ENCODE data around the gene DGKI.

The DGKI gene

DNA sequence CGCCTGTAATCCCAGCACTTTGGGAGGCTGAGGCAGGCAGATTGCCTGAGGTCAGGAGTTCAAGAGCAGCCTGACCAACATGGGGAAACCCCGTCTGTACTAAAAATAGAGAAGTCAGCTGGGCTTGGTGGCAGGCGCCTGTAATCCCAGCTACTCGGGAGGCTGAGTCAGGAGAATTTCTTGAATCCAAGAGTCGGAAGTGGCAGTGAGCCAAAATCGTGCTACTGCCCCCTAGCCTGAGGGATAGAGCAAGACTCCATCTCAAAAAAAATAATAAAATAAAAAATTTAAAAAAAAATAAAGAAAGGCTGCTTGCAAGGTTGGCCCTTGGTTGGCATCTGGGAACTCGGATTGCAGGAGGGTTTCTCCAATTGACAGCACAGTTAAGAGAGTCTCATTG lies 221.6 kb downstream of the DGKI start:
- H3K4me3 ChIP-seq (ENCODE audit: low read depth, low read length) = no peak overlapping the region
- DNase-seq (ENCODE audit: low read depth) = no peak
- TF ChIP-seq, protein P1, sequence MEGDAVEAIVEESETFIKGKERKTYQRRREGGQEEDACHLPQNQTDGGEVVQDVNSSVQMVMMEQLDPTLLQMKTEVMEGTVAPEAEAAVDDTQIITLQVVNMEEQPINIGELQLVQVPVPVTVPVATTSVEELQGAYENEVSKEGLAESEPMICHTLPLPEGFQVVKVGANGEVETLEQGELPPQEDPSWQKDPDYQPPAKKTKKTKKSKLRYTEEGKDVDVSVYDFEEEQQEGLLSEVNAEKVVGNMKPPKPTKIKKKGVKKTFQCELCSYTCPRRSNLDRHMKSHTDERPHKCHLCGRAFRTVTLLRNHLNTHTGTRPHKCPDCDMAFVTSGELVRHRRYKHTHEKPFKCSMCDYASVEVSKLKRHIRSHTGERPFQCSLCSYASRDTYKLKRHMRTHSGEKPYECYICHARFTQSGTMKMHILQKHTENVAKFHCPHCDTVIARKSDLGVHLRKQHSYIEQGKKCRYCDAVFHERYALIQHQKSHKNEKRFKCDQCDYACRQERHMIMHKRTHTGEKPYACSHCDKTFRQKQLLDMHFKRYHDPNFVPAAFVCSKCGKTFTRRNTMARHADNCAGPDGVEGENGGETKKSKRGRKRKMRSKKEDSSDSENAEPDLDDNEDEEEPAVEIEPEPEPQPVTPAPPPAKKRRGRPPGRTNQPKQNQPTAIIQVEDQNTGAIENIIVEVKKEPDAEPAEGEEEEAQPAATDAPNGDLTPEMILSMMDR (IDR thresholded peaks at IDR 0.05; ENCODE audit: control insufficient read depth, extremely low read depth, insufficient read depth) = no peak

DNA sequence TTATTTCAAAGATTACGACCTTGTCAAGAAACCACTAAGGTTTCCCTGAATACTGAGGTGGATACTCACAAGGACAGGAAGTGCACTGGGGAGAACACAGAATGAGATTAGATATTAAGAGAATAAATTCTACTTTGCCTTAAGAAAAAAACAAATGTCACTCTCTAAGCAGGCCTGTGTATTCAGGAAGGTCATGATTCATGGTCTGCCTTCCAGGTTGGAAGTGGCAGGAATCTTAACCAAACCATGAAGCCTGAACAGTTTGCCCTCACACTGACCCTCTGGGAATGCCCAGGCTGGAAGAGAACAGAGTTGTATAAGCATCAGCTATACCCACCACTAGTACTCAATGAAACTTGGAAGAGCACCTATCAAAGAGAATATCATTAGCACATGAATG lies 227.6 kb downstream of the DGKI start:
- TF ChIP-seq, protein P1 (IDR thresholded peaks at IDR 0.05; ENCODE audit: control insufficient read depth, extremely low read depth, insufficient read depth) = no peak
- DNase-seq (ENCODE audit: low read depth) = no peak
- H3K4me3 ChIP-seq (ENCODE audit: low read depth, low read length) = no peak overlapping the region

DNA sequence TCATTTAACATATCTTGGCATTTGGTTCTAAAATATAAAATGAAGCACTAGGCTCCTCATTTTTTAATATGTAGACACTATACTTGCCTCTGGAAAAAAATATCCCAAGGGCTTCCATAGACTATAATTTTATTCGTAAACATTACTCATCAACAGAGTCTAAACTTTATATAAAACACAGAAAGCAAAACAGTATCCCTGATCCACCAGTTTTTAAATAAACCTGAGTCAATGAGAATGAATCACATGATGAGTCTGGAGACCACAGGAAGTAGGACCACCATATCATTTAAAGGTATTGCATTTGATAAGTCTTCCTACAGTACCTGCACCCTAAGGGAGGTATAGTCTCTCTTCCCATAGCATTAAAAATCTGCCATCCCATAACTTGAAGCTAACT lies 228.0 kb downstream of the DGKI start:
- TF ChIP-seq, protein P1 (IDR thresholded peaks at IDR 0.05; ENCODE audit: control insufficient read depth, extremely low read depth, insufficient read depth) = no peak
- no peak for DNase-seq (ENCODE audit: low read depth)
- H3K4me3 ChIP-seq (ENCODE audit: low read depth, low read length) = no peak overlapping the region

DNA sequence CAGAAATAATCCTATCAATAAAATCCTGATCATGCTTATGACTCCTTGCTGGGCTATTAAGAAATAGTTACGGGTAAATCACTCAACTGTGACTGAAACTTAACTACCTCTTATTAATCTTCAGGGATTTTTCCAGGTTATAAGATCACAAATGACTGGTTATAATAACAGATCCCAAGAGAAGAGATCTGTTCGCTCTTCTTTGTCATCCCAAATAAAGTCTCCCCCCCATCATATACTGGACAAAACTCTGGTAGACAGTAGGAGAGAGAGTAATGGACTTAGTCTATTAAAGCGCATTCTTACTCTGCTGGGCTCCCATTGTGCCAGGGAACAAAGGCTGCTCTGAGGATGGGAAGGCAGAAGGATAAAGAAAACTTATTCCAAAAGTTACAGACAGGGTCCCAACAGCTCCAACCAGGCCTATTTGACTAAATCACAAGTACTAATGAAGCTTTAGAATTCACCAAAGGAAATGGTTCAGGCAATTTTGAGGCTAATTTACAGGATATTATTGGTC lies 233.7 kb downstream of the DGKI start:
- TF ChIP-seq, protein P1 (IDR thresholded peaks at IDR 0.05; ENCODE audit: control insufficient read depth, extremely low read depth, insufficient read depth) = no peak
- no peak overlapping the region for H3K4me3 ChIP-seq (ENCODE audit: low read depth, low read length)
- DNase-seq (ENCODE audit: low read depth) = no peak

DNA sequence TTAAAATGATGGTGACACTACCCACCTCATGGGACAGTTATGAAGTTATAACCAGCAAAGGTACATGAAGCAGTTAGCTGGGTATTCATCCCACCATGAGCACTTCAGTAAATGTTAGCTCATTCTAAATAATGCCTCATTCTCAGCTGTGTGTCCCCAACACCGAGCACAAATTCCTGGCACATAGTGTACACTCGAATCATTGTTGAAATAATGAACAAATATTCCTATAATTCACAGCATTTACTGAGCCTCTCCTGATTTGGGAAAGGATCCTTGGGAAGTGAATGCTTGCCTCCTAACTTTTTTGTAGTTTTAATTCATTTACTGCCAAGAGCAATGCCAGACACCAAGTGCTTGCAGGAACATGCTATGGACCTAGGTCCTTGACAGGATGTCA lies 235.2 kb downstream of the DGKI start:
- TF ChIP-seq, protein P1 (IDR thresholded peaks at IDR 0.05; ENCODE audit: control insufficient read depth, extremely low read depth, insufficient read depth) = no peak
- DNase-seq (ENCODE audit: low read depth) = no peak
- H3K4me3 ChIP-seq (ENCODE audit: low read depth, low read length) = no peak overlapping the region

DNA sequence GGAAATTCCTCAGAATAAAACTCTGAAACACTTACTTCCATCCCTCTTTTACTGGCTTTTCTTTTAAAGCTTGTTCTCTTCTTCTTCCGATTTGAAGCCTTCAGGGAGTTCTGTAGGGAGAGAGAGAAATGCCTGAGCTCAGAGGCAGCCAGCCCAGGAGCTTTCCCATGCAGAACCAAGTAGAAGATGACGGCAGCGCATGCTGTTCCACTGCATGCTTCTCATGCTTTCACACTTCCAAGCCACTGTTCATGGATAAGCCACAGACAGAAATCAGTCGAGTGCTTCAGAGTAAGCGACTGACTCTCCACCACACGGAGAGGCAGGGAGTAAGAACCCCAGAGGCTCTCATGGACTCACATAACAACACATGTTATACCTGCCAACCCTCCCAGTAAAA lies 237.3 kb downstream of the DGKI start:
- H3K4me3 ChIP-seq (ENCODE audit: low read depth, low read length) = no peak overlapping the region
- TF ChIP-seq, protein P1 (IDR thresholded peaks at IDR 0.05; ENCODE audit: control insufficient read depth, extremely low read depth, insufficient read depth) = no peak
- DNase-seq (ENCODE audit: low read depth) = no peak

DNA sequence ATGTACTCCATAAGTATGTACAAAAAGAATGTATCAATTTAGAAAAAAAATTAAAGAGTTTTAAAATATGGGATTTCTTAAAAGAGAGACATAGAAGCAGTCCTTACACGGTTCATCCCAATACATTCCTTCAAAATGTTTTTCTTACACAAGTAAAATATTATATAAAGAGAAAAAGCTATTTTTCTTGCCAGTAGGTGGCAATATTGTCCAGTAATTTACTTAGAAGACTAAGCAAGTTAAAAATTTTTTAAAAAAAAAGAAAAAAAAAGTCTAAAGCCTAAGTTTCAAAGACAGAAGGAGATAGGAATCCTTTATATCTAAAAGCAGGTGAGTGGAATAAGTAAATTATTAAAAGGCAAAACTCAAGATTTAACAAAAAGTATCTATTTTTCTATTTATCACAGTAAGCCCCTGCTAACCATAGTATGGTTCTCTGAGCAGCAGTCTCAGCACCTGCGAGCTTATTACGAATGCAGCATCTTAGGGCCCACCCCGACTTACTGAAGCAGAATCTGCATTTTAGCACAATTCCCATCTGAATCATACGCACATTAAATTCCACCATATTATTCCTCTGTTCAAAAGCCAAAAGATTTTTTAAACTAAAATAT lies 240.6 kb downstream of the DGKI start:
- TF ChIP-seq, protein P1 (IDR thresholded peaks at IDR 0.05; ENCODE audit: control insufficient read depth, extremely low read depth, insufficient read depth) = no peak
- peak; percentile 21 for DNase-seq (ENCODE audit: low read depth)
- no peak overlapping the region for H3K4me3 ChIP-seq (ENCODE audit: low read depth, low read length)
